Type B pancreatic cell (in vitro differentiated cells): ENCODE results near the gene TPK1. TPM values are rescaled to one million over a fixed set of nuclear protein-coding genes. Genes with fewer than 3 reads are reported as not detected.

Source experiments
- DNase-seq: peaks from one replicate; pipeline ENCODE4 v3.0.0; 2021; ENCODE audit warnings: mixed read lengths; ENCODE audit not compliant: unreplicated experiment; ENCODE audit errors: extremely low spot score
- H3K27ac Mint-ChIP-seq: 2 replicates; pipeline ENCODE4 v1.8.0; 2021; ENCODE audit warnings: mild to moderate bottlenecking, mixed read lengths
- H3K27me3 Mint-ChIP-seq: 2 replicates; pipeline ENCODE4 v1.8.0; 2021; ENCODE audit warnings: mixed read lengths
- H3K36me3 Mint-ChIP-seq: 2 replicates; pipeline ENCODE4 v1.8.0; 2021; ENCODE audit warnings: mixed read lengths
- H3K4me1 Mint-ChIP-seq: one replicate; pipeline ENCODE4 v1.8.0; 2021; ENCODE audit warnings: mixed read lengths; ENCODE audit not compliant: unreplicated experiment
- H3K4me3 Mint-ChIP-seq: 2 replicates; pipeline ENCODE4 v1.8.0; 2021; ENCODE audit warnings: mild to moderate bottlenecking, mixed read lengths
- H3K9me3 Mint-ChIP-seq: 2 replicates; pipeline ENCODE4 v1.8.0; 2021; ENCODE audit warnings: mixed read lengths
- total RNA-seq: library from RNA; stranded (reverse); gene quantifications from 2 replicates; pipeline ENCODE4 v1.2.1, GENCODE V29; 2021; ENCODE audit warnings: low replicate concordance
- TF ChIP-seq, protein P1 (sequence below): fragments of 200-600 bp; sonication (generic); conservative IDR thresholded peaks from 2 replicates; pipeline ENCODE4 v1.5.0; 2021; ENCODE audit warnings: antibody characterized with exemption, mild to moderate bottlenecking

The TPK1 gene
- total RNA-seq, 1 donor from 2014 or later = 3.2 TPM

DNA sequence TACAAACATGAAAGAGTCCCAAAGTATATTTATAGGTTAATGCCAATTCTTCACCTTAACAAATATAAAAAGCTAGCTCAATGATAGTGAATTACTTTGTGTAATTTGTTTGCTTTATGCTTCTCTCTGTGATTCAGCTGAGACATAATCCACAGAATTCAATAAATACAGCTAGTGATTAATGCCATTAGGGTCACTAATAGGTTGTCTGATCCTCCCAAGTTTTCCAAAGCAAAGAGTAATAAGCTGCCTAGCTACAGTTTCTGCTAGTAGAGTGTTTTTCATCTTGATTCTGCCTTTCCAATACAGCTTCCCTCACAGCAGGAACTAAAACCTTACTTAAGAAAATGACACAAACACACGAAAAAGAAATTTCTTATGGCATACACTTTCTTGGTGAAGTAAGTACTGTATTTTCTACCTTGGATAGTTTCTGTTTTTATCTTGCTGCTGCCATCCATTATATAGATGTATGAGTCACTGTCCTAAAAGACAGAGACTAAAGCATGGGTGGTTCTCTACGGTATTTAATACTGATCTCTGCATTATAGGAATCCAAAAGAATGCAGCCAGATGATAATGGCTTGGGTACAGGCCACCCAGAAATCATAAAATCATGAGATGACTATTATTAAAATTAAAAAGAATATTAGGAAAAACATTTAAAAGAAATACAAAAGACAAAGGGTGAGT, 170.0 kb downstream of the TPK1 start:
- TF ChIP-seq, protein P1, sequence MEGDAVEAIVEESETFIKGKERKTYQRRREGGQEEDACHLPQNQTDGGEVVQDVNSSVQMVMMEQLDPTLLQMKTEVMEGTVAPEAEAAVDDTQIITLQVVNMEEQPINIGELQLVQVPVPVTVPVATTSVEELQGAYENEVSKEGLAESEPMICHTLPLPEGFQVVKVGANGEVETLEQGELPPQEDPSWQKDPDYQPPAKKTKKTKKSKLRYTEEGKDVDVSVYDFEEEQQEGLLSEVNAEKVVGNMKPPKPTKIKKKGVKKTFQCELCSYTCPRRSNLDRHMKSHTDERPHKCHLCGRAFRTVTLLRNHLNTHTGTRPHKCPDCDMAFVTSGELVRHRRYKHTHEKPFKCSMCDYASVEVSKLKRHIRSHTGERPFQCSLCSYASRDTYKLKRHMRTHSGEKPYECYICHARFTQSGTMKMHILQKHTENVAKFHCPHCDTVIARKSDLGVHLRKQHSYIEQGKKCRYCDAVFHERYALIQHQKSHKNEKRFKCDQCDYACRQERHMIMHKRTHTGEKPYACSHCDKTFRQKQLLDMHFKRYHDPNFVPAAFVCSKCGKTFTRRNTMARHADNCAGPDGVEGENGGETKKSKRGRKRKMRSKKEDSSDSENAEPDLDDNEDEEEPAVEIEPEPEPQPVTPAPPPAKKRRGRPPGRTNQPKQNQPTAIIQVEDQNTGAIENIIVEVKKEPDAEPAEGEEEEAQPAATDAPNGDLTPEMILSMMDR = no peak
- DNase-seq = no peak
- no peak overlapping the region for H3K4me3 Mint-ChIP-seq
- no peaks in the 10 kb centered on the region for H3K9me3 Mint-ChIP-seq
- no peaks in the 10 kb centered on the region for H3K27me3 Mint-ChIP-seq
- no peak overlapping the region for H3K27ac Mint-ChIP-seq
- no peaks in the 10 kb centered on the region for H3K36me3 Mint-ChIP-seq
- H3K4me1 Mint-ChIP-seq = peaks cover 12% of the 10 kb centered on the region

DNA sequence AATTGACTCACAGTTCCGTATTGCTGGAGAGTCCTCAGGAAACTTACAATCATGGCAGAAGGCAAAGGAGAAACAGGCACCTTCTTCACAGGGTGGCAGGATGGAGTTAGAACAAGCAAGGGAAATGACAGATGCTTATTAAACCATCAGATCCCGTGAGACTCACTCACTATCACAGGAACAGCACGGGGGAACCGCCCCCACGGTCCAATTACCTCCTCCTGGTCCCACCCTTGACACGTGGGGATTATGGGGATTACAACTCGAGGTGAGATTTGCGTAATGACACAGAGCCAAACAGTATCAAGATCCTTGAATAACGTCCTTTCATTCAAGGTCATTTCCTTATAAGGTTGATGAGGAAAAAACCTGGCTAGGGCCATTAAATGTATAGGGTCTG, 176.6 kb downstream of the TPK1 start:
- Mint-ChIP-seq H3K36me3 (no peaks in the 10 kb centered on the region), H3K4me3 (no peak overlapping the region), H3K27me3 (no peaks in the 10 kb centered on the region), H3K4me1 (no peaks in the 10 kb centered on the region), H3K9me3 (no peaks in the 10 kb centered on the region), H3K27ac (no peak overlapping the region)
- TF ChIP-seq, protein P1 = no peak
- DNase-seq = no peak

DNA sequence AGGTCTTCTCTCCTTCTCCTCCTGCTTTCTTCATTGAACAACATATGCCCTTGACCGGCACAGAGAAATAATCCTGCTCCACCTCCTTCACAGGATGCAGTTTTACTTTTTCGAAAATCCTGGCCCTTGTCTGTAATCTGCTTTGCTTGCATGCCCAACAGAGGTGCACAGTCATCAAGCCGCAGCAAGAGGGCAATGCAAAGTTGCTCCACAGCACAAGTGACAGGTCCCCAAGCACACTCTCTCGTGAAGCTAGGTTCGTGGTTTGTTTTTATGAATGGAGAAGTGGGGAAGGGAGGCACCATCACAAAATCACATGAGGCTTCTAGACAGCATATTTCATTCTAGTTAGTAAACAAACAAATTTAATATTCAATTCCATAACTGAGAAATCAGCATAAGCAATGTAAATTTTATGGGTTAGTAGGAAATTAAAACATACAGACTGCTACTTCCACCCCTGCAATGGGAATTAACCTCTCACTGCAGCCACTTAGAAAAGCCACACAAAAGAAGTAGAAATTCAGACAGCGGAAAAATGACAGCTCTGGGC, 178.8 kb downstream of the TPK1 start:
- Mint-ChIP-seq H3K4me3 (no peak overlapping the region), H3K27me3 (no peaks in the 10 kb centered on the region), H3K27ac (no peak overlapping the region), H3K36me3 (no peaks in the 10 kb centered on the region), H3K4me1 (no peaks in the 10 kb centered on the region), H3K9me3 (no peaks in the 10 kb centered on the region)
- no peak for DNase-seq
- TF ChIP-seq, protein P1 = no peak

DNA sequence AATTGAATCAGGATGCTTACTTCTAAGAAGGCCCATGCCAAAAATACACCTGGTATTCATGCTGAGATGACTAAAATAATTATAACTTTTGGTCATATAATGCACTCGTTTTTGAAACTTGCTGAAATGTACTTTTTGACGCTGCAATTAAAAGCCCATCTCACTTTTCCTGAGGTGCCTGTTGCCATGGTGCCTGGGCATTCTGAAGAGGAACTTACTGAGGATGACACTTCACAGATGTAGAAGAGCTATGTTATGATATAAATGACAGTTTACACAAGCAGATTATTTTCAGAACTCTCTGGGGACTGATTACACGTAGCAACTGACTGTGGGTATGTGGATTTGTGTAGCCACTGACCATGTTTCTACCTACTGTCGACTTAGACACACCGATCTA, 182.4 kb downstream of the TPK1 start:
- no peak for DNase-seq
- Mint-ChIP-seq H3K27ac (no peak overlapping the region), H3K36me3 (no peaks in the 10 kb centered on the region), H3K4me3 (no peak overlapping the region), H3K4me1 (no peaks in the 10 kb centered on the region), H3K27me3 (no peaks in the 10 kb centered on the region), H3K9me3 (no peaks in the 10 kb centered on the region)
- TF ChIP-seq, protein P1 = no peak

DNA sequence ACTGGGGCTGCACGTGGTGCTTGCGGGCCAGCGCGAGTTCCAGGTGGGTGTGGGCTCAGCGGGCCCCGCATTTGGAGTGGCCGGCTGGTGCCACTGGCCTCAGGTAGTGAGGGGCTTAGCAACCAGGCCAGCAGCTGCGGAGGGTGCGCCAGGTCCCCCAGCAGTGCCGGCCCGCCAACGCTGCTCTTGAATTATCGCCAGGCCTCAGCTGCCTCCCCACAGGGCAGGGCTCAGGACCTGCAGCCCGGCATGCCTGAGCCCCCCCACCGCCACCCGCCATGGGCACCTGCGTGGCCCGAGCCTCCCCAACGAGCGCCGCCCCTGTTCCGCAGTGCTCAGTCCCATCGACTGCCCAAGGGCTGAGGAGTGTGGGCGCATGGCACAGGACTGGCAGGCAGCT, 185.4 kb downstream of the TPK1 start:
- no peak overlapping the region for H3K4me3 Mint-ChIP-seq
- H3K27ac Mint-ChIP-seq = no peak overlapping the region
- H3K9me3 Mint-ChIP-seq = no peaks in the 10 kb centered on the region
- H3K4me1 Mint-ChIP-seq = no peaks in the 10 kb centered on the region
- H3K36me3 Mint-ChIP-seq = no peaks in the 10 kb centered on the region
- TF ChIP-seq, protein P1 = no peak
- no peak for DNase-seq
- H3K27me3 Mint-ChIP-seq = no peaks in the 10 kb centered on the region
